ENCODE measurements around the gene CSNK2A3.
"Not testable (repeated sequence)": the region's sequence is repeated elsewhere in the genome, so short reads cannot be mapped to it uniquely, and the experiment has no call there.

Gene CSNK2A3

DNA sequence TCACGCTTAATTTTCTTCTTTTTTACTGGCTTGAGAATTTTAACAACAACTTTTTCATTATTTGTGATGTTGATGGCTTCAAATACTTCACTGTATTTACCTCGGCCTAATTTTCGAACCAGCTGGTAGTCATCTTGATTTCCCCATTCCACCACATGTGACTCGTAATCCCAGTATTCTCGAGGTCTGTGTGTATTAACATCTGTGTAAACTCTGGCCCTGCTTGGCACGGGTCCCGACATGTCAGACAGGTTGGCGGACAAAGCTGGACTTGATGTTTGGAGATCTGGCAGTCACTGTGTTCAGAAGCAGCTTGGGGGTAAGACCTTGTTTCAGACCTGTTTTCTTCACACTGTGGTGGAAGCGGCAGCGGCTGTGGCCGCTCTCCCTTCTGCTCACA is at the start of gene CSNK2A3:
CSNK2A3 (minus strand) TSS at position 373 of the 400 bp plus-strand sequence; CDS start at position 242, 131 bp downstream.
- DNase-seq, result not testable (repeated sequence)

DNA sequence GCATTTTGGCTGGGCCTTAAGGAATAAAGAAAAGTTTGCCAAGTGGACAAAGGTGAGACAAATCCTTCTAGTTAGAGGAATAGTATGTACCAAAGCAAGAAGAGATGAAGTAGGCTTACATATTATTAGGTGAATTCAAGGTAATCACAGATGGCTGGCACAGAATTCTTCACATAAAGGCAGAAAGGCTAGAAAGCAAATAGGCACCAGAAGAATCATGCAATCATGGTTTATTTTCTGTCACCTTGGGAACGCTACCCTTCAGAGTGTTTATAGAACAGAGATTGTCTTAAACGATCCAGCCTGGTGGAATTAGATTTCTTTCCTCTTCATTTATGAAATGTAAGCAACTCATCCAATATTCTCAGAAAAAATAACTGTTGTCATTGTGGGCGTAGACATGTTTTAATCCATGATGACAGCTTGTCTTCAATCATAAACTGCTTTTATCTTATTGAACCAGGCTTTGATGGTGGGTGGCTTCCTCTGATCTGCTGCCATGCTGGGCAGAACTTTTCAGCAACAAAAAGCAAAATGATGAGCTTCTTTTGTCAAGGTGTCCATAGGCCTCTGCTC is 49.0 kb upstream of the CSNK2A3 start:
- peak; percentile 57 for DNase-seq

DNA sequence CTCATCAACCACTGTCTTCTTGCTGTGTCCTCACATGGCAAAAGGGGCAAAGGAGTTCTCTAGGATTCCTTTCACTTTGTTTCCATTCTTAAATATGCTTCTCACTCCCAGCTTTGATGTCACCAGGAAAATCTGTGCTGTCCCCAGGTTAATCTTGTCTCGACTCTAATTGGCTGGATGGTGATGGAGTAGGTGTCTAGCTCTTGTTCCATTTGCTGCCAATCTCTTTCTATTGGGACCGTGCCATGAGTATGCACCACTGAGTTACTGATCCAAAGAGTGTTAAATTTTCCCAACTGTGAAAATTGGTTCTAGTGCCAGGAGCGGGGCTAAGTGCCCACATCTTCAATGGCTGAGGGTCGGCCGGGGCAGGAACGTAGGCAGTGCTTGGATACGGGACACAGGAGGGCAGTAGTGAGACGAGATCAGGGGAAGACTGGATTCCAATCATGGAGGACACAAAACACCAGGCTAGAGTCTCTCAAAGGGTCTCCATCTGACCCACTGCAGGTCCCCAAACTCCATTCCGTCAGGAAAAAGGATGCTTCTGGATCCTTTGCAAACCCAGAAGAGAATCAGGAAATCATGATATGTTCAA is 47.7 kb upstream of the CSNK2A3 start:
- DNase-seq, result peak; percentile 20

DNA sequence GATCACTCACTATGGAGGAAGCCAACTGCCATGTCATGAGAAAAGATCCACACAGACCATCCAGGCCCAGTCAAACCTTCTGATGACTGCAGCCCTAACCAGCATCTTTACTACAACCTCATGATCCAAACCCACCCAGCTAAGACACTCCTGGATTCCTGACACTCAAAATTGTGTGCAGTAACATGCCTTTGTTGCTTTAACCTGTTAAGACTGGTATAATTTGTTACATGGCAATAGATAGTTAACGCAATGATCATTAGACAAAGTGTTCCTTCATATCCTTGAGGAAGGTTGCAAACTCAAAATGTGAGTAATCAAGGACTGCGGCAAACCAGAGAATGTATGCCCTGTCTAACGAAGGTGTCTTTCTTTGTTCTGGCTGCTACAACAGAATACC is 47.1 kb upstream of the CSNK2A3 start:
- no peak for DNase-seq

DNA sequence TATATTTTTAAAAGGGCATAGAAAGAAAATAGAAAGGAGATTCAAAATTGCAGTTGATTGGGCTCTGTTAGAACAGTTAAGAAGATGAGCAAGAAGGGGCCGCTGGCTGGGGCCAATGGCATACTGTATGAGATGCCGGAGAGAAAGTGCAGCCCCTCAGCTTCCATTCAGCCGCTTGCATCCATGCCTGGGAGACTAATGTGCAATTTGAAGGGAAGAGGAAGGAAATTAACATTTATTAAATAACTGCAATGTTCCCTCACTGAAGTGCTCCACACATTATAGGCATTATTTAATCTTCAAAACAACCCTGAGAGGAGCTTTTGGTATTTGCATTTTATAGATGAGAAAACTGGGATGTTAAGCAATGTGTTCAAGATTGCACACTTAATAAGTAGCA is 44.7 kb upstream of the CSNK2A3 start:
- no peak for DNase-seq

DNA sequence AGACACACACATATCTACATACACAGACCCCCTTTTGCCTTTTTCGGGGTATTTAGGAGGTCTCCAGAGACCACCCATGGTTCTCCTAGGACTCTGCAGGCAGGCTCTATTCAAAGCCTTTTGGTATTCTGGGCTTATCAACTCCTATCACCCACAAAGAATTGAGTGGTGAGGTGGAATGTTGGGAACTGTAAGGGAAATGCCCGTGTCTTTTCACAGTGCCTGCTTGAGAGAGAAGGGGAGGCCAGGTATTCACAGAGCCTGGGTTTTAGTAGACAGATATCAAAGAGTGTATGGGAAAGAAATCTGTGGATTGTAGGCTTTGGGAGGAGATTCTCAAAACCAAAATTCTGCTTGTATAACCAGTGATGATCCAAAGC is 44.0 kb upstream of the CSNK2A3 start:
- no peak for DNase-seq

DNA sequence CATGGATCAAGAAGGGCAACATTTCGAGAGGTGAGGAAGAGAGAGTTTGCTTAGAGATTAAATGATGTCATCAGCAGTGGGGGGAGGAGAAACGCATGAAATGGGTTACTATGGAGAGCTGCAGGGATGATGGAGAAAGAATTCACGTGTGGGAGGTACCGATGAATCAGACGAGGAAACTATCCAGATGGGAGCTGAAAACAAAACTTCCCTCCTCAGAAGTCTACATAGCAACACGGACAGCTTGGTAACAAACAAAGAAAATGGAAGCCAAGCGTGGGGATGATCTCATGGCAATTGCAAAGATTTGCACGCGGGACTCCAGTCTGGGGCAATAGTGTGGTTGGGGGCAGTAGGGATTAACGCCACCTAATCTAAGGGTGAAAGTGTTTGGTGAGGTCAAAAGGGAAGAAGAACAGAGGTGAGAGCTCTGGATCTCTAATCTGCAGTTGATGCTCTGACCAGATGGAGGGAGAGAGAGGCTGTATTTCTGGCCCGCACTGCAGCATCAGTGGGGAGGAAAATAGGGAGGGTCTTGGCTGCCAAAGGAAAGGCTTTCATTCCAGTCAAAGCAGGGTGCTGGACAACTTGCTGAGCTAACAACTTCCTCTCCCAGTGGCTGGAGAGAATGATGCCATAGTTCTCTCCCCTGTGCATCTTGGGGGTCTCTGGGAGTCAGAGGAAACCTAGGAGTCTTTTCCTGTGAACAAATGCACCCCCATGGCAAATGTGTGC is 43.4 kb upstream of the CSNK2A3 start:
- no peak for DNase-seq

DNA sequence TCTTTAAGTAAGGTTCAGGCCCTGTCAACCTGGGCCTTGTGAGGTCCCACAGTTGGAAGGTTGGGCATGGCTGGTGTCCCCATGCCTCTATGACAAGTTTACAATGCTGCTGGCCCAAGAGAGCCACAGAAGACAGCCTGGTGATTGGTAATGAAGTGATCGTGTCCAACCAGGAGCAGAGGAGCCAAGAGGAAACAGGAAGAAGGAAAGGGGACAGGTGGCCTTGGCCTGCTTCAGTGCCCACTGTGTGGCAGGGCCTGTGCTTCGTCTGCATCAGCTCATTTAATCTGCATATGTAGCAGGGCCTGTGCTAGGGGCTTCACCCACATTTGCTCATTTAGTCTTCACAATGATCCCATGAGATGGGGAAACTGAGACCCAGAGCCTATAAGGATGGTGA is 42.1 kb upstream of the CSNK2A3 start:
- DNase-seq, result no peak

DNA sequence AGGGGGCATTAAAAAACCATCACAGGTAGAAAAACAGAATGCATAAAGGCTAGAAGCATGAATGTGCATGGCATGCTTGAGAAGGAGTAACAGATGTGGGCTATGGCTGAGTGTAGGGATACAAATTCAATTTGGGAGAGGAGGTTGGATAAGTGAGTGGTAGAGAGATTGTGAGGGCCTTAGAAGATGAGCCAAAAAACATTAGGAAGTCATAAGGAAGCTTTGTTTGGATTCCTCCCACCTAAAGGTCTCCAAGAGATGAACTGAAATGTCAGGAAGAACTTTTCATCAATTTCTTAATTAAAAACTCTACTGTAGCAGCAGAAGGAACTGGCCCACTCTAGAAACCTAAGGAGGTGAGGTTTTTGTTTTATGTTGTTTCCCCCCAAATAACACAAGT is 41.2 kb upstream of the CSNK2A3 start:
- DNase-seq, result no peak

DNA sequence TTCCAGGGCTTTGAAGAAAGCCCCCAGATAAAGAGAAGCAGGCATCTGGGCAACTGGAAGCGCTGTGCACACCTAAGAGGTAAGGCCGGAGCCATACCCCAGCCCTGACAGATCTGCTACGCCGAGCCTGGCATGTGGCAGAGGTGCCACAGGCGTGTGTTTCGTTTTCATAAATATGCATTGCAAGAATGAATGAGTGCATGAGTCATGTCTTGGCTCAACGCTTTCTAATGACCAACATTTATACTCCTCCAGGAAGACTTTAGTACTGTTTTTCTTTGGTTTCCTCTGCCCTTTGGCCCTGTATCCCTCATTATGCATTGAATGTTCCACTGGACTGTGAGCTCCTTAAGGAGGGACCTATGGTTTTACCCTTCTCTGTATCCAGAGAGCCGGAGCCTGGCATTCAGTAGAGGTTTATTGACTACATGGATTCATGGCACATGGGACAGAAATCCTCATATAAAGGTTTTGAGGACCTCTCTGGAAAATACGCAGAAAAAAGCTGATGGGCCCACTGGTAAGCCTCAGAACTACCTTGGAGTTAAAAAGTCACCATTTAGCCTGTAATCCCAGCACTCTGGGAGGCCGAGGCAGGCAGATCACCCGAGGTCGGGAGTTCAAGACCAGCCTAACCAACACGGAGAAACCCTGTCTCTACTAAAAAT is 38.9 kb upstream of the CSNK2A3 start:
- no peak for DNase-seq

DNA sequence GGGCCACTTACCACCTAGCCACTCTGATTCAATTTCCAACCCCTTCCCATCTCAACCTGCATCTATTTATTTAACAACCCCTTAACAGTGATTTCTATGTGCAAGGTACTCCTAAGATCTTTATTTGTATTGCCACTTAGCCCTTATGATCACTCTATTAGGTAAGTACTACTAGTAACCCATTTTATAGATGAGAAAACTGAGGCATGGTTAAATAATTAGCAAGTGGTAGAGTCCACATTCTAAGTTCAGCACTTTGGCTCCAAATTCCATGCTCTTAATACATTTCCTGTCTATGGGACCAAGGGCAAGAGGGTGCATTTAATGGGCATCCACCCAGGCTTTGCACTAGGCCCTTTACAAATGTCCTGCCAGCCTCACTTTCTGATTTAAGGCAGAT is 38.1 kb upstream of the CSNK2A3 start:
- no peak for DNase-seq

DNA sequence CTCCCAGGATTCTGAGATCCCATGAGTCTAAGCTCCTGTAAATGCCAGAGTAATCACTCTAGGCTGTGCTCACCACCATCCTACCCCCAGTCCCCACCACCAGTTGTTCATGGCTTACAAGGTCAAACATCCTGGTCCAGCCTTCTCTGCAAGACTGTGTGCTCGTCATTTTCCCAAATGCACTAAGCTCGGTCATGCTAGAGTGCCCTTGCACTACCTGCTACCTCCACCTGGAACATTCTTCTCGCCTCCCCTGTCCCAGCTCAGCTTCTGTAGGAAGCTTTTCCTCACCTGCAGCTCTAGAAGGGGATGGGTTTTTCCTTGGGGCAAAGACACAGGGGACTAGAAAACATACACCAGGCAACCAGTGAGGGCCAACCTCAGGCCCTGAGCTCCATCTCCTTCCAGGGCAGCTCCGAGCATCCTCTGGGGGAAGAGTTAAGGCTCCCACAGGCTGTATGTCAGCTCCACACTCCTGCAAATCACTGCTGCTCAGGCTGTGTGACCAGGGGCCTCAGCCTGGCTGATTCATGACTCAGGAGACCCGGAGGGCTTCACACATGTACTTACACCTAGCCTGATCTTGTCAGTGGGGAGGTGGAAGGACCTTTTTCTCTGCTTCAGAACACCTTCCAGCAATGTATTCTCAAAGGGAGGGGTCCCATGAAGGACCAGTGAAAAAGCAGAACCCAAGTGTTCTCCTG is 37.2 kb upstream of the CSNK2A3 start:
- DNase-seq, result no peak

DNA sequence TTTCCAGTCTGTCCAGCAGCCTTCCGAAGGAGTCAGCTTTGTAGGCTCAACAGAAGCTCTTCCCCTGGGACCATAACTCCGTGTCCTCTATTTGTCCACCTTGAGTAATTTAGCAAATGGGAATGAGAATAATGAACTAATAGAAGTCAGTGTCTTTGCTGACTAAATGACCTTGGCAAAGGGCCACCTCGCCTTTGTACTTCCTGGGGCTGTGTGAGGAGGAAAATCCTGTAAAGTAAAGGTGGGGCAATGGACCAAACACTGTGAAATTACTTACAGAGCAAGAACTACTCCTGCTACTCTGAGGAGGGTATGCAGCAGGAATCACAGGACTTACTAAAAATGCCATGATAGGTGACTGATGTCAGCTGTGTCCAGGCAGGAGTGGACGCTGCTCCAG is 36.2 kb upstream of the CSNK2A3 start:
- no peak for DNase-seq

DNA sequence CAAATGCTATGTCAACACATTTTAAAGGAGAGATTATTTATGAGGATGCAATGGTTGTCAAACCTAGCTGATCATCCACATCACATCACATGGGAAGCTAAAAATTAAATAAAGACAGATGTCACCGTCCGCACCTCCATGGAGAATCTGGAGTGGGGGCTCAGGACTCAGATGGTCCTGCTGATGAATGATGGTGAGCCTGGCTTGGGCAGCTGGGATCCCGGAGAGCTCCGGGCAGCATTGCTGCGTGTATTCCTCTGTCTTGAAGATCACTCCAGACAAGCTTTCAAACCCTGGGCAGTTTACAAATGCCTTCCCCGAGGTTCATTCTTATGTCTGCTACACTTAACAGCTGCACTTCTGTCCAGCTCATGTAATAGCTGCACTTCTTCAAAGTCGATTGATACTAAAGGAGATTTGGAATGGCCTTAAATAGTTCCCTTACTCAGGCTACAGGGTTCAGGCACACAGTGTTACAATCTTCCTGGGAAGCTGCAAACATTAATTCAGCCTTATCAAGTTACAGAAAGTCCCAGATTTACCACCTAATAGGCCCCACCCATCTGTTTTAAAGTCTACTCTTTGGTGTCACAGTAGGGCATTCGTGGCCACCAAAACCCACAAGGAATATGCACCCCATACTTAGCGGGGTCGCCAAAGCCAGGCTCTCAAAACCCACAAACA is 34.7 kb upstream of the CSNK2A3 start:
- no peak for DNase-seq

DNA sequence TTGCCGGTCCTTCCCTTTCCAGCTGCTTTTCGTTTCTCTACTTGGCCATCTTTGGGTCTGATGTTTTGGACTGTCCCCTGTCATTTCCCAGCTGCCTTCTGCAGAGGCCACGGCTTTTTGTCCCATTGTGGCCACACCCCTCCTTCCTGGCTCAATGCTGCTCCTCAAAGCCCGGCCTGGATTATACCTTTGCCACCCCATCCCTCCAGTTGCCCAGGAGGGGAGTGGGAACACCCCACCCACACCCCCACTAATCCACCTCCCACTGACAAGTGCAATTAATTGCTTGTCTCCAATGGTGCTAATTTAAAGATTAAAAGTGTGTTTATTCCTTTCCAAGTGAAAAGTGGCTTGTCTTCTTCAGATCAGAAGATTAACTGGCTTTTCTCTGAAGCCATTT is 34.2 kb upstream of the CSNK2A3 start:
- no peak for DNase-seq

DNA sequence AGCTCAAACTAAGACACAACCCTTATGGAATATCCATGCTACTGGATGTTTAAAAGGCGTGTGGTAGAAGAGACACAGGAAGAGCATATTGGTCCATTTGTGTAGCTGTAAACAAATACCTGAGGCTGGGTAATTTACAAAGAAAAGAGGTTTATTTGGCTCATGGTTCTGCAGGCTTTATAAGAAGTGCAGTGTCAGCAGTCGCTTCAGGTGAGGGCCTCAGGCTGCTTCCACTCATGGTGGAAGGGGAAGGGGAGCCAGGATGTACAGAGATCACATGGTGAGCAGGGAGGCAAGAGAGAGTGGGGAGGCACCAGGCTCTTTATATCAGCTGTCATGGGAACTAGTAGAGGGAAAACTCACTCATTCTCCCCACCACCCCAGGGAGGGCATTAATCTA is 31.8 kb upstream of the CSNK2A3 start:
- no peak for DNase-seq

DNA sequence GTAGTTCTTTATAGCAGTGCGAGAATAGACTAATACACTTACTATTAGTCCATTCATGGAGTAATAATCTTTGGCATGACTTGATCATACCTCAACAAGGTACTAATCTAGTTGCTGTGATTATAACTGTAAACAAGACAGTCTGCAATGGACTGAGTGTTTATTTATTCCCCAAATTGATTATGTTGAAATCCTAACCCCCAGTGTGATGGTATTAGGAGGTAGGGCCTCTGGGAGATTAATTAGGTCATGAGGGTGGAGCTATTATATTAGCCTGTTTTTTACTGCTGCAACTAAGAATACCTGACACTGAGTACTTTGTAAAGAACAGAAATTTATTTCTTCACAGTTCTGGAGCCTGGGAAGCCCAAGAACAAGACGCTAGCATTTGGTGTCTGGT is 30.9 kb upstream of the CSNK2A3 start:
- DNase-seq, result no peak

DNA sequence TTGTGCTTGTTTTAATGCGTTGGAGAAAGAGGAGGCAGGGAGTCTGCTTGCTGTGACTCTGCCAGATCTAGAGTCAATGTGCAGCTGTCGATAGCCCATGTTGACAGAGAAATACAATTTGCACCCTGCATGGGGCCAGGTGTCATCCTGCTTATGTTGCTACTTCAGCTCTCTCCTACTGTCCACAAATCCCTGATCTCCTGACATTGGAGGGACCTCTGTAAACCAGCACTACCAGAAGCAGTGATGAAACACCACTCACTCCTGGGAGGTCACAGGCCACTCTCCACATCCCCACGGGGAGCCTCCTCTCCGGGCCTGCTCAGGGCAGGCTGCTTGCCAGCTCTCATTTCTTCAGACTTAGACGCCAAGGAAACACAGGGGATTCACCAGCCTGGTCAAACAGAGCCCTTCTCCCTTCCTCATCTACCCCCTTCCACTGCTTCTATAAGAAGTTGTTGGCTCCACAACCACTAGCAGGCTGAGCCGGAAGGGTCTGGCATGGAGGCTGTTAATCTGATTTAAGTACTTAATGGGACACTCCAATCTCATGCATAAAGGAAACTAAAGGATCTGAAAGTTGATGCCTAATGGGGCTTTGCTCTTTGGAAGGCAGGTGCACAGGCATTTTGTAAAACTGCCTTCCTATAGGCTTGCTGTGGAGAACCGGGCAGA is 29.9 kb upstream of the CSNK2A3 start:
- DNase-seq, result no peak

DNA sequence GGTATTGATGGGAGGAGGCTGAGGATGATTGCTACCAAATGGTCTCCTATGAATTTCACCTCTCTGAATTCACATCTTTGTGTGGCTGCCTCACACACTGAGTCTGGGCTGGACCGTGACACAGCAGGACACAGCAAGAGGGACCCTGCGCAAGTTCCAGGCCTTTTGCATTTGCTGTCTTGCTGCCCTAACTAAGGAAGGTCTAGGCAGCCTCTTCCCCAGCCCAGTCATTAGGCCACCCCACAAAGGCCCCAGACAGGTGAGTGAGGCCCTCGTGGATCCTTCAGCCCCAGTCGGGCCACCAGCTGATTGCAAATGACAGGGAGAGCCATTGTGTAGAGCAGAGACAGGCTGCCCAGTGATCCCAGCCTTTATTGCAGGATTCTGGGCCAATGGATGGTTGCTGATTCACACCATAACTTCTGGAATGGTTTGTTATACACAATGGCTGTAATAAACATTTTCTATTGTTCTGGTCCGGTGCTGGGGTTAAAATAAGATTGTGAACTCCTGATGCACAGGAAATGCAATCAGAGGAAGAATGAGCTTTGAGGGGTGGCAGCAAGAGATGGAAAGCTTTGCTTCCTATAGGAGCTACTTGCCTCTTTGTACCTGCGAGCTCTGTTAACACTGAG is 28.5 kb upstream of the CSNK2A3 start:
- DNase-seq, result no peak

DNA sequence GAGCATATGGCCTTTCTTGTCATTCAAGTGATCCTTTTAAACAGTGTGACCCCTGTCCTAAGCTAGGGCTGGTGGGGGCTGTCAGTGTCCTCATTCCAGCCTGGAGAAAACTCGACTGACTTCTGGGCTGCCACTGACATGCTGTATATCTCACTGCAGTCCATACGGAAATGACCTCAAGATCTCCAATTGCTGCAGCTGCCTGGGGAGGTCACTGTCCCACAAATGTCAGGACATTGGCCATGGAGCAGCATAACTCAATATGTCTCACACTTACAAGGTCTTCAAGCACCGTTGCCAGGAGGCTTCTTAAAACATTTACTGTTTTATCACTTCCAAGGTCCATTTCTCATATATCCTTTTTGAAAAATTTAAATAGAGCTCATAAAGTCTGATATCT is 27.8 kb upstream of the CSNK2A3 start:
- no peak for DNase-seq

DNA sequence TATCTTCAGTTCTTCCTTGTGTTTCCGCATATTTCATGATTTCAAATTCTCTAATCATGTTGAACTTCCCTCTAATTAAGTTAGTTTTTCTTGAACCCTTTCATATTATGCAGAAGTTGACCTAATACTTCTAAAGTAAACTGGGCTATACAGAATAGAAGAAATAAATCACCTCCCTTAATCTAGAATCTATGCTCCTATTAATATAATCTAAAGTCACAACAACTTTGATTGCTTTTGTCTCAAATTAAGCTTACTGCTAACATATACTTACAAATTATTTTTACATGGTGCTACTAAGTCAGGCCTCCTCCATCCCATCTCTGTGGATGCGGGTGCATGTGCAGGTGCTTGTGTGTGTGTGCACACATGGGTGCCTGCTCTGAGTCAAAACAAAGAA is 27.3 kb upstream of the CSNK2A3 start:
- DNase-seq, result no peak

DNA sequence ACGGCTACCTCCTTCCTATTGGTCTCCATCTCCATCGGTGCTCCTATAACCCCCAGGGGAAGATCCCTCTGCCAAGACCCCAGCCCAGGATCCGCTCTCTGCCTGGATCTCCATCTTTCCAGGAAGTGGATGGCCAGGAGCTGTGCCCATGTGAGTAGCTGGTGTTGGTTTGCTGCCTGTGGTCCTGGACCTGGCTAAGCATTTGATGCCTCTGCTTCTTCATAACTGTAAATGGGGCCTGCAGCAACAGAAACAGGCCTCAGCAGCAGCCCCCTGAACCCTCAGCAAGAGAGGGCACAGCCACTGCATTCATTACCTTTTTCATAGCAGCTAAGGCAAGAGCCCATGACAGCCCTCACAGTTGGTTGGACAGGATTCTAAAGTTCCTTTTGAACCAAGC is 26.6 kb upstream of the CSNK2A3 start:
- DNase-seq, result no peak
